Colon (tissue), 2 donors: ENCODE data around the gene SLC25A3.
"Not testable (repeated sequence)": the region's sequence is repeated elsewhere in the genome, so short reads cannot be mapped to it uniquely, and the experiment has no call there.

ENCODE experiments used
- FAIRE-seq: peaks from 2 replicates; lab custom pipeline; 2012; peaks lifted over from hg19 to GRCh38; lab: Jason Lieb, UNC
- donor health status: control.
- donor health status: control.

The SLC25A3 gene

GRCh38 chr12:98593351-98594049 lies at the start of gene SLC25A3:
TSS of gene SLC25A3 (plus strand) at chr12:98593686. CDS start at chr12:98593979, 293 bp downstream.
- FAIRE-seq, result no peak

- FAIRE-seq, result no peak
Observed at GRCh38 chr12:98543701-98544100, 49.8 kb upstream of the SLC25A3 start.

- FAIRE-seq, result no peak
Observed at GRCh38 chr12:98544751-98545150, 48.7 kb upstream of the SLC25A3 start.

GRCh38 chr12:98549371-98550110 lies 43.9 kb upstream of the SLC25A3 start:
- no peak for FAIRE-seq

GRCh38 chr12:98551787-98552186 lies 41.7 kb upstream of the SLC25A3 start:
- no peak for FAIRE-seq

GRCh38 chr12:98558097-98558496 lies 35.4 kb upstream of the SLC25A3 start:
- FAIRE-seq, result not testable (repeated sequence)

GRCh38 chr12:98559666-98560065 lies 33.8 kb upstream of the SLC25A3 start:
- FAIRE-seq, result no peak

GRCh38 chr12:98561846-98562245 lies 31.6 kb upstream of the SLC25A3 start:
- FAIRE-seq, result no peak

GRCh38 chr12:98572010-98572409 lies 21.5 kb upstream of the SLC25A3 start:
- no peak for FAIRE-seq

GRCh38 chr12:98574110-98574509 lies 19.4 kb upstream of the SLC25A3 start:
- no peak for FAIRE-seq

GRCh38 chr12:98575013-98575412 lies 18.5 kb upstream of the SLC25A3 start:
- FAIRE-seq, result no peak

- not testable (repeated sequence) for FAIRE-seq
Observed at GRCh38 chr12:98576795-98577194, 16.7 kb upstream of the SLC25A3 start.

- FAIRE-seq, result no peak
Observed at GRCh38 chr12:98578392-98578791, 15.1 kb upstream of the SLC25A3 start.

- no peak for FAIRE-seq
Observed at GRCh38 chr12:98578821-98579220, 14.7 kb upstream of the SLC25A3 start.

GRCh38 chr12:98579347-98579746 lies 14.1 kb upstream of the SLC25A3 start:
- no peak for FAIRE-seq

GRCh38 chr12:98579835-98580234 lies 13.7 kb upstream of the SLC25A3 start:
- FAIRE-seq, result no peak

- FAIRE-seq, result no peak
Observed at GRCh38 chr12:98580695-98581094, 12.8 kb upstream of the SLC25A3 start.

GRCh38 chr12:98581101-98581500 lies 12.4 kb upstream of the SLC25A3 start:
- no peak for FAIRE-seq

- no peak for FAIRE-seq
Observed at GRCh38 chr12:98582093-98582492, 11.4 kb upstream of the SLC25A3 start.

GRCh38 chr12:98587084-98587483 lies 6.4 kb upstream of the SLC25A3 start:
- FAIRE-seq, result no peak

GRCh38 chr12:98591209-98591608 lies 2.3 kb upstream of the SLC25A3 start:
- no peak for FAIRE-seq

- FAIRE-seq, result no peak
Observed at GRCh38 chr12:98592825-98593322, 612 bp upstream of the SLC25A3 start.

GRCh38 chr12:98594050-98594835 lies 757 bp downstream of the SLC25A3 start:
- no peak for FAIRE-seq
